Activated T-cell treated with anti-CD3 and anti-CD28 coated beads for 1 hour (primary cell): ENCODE results near the gene RCAN3.

ENCODE experiments used
- DNase-seq: peaks from one replicate; pipeline ENCODE4 v3.0.0-alpha.2; 2020; ENCODE audit warnings: low read depth

Gene RCAN3

DNA sequence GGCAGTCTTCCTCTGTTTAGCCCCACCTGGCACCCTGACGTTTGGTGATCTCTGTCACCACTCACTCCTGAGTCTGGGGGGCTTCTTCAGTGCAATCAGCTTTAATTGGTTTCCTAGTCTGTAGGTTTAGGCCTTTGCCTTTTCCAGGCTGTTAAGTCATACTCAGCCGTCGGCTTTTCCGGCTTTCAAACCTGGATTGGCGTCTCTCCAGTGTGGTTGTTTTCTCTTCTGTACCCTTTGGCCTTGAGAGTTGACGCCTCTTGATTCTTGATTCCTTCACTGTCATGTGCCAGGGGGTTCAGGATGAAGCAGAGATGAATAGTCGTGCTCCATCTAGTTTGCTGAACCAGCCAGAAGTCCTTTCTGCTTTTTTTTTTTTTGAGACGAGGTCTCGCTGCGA lies 78.1 kb downstream of the RCAN3 start:
- DNase-seq: no peak

DNA sequence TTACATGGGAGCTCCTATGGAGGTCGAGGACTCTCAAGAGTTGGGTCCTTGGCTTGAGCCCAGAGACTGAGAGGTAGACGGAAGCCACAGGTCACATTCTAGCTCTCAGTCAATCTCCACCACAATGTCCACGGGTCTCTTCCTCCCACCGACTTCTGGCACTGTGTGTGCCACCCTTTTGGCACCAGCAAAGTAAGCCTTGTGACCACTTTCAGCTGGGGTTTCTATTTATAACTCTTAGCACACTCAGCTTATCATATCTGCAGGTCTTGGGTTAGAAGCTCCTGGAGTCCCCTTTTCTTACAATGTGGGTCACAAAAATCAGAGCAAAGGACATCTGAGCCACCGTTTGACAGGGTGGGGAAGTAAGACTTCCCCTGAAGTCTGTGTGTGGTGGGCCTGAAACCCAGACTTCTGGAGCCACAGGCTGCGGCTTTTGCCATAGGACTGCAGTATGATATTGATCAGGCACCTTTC lies 81.6 kb downstream of the RCAN3 start:
- DNase-seq: no peak

DNA sequence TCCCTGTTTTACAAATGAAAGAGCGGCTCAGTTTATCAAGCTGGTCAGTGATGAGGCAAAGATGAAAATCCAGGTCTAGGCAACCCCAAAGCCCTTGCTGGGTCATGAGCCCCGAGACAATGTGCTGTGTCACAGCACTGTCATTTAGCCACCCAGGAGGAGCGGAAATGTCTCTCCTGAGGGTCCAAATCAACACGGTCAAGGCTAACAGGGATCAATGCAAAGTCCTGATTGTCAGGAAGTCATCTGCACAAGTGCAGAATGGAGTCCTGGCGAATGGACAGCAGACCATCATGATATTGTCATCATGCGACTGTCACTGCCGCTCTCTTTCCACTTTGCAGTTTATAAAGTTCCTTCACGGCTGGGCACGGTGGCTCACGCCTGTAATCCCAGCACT lies 83.5 kb downstream of the RCAN3 start:
- no peak for DNase-seq

DNA sequence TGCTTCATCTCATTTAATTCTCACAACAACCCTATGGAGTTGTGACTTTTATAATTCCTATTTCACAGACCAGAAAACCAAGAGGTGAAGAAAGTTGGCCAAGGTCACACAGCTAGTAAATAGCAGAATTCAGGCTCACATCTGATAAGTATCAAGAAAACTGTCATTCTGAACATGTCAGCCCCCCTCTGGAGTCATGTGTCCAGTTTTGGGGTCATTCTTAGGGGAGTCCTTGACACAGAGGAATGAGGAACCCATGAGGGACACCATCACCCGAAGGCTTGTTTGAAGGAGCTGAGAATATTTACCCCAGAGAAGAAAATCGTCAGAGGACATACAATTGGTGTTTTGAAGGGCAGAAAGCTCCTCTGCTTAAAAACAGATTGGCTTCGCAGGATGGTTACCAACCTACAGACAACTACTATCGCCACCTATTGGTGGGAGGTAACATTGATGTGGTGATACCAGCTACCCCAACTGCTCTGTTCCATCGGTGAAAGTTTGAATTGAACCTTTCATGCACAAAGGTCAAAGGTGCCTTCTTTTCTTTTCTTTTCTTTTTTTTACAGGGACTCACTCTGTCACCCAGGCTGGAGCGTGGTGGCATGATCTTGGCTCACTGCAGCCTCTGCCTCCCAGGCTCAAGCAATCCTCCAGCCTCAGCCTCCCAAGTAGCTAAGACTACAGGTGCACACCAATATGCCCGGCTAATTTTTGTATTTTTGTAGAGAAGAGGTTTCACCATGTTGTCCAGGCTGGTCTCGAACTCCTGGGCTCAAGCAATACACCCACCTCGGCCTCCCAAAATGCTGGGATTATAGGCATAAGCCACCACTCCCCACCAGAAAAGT lies 84.6 kb downstream of the RCAN3 start:
- no peak for DNase-seq

DNA sequence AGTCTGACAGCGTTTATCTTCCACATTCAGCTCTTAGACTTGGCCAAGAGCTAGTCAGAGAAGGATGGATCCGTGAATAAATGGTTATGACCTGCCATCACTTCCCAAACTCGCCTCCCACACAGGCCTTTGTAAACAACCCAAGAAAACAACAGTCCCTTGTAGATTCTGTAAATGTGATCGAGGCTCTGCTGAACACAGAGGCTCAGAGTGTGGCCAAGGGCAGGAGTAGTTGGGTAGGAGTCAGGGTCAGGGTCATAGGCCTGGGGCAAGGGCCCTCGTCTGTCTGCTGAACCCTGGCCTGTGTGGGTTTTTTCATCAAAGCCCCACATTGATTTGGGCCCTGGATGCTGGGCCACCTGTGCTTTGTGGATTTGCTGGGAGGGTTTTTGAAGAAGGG lies 85.9 kb downstream of the RCAN3 start:
- no peak for DNase-seq

DNA sequence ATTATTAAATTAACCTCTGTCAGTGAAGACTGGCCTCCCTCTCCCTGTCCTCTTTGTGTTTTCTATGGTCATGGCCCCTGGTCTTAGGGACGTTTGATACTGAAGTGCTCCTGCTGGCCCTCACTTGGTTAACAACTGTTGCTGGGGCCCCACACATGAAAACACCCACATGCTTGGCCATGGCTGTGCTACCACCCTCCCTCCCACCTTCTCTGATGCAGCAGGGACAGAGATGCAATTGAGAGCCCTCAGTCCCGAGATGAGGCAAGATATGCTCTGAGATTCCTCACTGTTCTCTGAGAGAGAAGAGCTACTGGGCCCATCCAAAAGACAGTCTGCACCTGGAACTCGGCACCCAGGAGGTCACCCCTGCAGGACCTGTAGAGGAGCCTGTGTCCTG lies 86.6 kb downstream of the RCAN3 start:
- no peak for DNase-seq
